GM19395 (cell line): ENCODE results near the gene P3H3.

Experiments
- ATAC-seq: cut with Tn5 transposase; IDR thresholded peaks from one replicate; pipeline ENCODE4 v1.9.1; 2021; ENCODE audit warnings: mild to moderate bottlenecking, moderate library complexity; ENCODE audit not compliant: unreplicated experiment

The P3H3 gene

DNA sequence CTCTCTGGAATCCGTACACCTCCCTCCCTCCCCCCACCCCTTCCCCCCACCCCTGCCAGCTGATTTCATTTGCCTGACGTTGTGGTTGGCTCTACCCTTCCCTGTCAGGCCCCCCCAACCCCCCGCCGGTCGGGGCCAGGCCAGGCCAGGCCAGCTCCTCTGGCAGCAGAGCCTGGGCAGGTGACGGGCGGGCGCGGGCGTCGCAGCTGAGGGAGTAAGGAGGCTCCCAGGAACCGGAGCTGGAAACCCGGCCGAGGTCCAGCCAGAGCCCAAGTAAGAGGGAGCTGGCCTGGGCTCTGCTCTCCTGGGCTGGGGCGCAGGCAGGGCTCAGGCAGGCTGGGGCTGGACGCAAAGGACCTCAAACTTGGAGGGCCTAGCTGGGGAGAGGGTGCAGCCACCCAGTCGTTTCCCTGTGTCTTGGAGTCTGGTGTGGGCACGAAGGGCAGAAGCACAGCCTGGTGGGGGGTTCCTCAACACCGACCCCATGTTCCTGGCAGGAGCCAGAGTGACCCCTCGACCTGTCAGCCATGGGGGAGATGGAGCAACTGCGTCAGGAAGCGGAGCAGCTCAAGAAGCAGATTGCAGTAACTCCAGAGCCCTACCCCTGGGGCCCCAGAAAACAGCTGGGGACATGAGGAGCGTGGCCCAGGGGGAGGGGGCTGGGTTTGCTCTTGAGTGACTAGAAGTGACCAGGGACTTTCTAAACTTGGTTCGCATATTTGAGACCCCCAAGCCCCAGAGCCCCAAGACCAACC, 12.7 kb downstream of the P3H3 start, which contains the start of gene GNB3:
Gene GNB3 (plus strand): TSS at position 165 of the 755 bp plus-strand sequence. CDS start 363 bp downstream, at position 528.
- no peak for ATAC-seq

DNA sequence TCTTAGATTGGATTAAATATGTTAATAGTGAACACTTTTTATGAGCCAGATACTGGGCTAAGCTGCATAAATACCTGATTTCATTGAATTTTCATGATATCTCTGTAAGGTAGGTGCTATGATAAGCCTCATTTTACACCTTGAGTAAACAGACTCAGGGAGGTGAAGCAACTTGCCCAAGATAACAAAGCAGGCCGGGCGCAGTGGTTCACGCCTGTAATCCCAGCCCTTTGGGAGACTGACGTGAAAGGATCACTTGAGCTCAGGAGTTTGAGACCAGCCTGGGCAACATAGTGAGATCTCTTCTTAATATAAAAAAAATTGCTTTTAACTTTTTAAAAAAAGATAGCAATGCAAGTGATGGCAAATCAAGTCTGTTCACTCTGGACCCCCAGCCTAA, 13.9 kb downstream of the P3H3 start:
- no peak for ATAC-seq

DNA sequence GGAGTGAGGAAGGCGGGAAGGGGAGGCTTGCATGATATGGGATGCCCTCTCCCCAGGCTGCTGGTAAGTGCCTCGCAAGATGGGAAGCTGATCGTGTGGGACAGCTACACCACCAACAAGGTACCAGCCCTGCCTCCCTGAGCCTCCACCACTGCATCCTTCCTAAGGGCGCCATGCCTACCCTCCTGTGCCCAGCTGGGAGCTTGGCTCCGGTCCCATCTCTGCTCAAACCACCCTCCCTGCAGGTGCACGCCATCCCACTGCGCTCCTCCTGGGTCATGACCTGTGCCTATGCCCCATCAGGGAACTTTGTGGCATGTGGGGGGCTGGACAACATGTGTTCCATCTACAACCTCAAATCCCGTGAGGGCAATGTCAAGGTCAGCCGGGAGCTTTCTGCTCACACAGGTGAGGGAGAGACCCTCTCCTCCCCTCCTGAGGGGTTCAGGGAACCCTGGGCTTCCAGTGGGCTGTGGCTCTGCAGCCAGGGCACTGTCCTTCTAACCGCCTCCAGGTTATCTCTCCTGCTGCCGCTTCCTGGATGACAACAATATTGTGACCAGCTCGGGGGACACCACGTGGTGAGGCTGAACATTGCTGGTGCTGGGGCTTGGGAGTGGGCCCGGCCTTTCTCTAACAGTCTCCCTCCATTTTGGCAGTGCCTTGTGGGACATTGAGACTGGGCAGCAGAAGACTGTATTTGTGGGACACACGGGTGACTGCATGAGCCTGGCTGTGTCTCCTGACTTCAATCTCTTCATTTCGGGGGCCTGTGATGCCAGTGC, 15.1 kb downstream of the P3H3 start:
- ATAC-seq: no peak

- ATAC-seq: no peak
These were observed 17.2 kb downstream of the P3H3 start for GRCh38 chr12:6845395-6845794.

DNA sequence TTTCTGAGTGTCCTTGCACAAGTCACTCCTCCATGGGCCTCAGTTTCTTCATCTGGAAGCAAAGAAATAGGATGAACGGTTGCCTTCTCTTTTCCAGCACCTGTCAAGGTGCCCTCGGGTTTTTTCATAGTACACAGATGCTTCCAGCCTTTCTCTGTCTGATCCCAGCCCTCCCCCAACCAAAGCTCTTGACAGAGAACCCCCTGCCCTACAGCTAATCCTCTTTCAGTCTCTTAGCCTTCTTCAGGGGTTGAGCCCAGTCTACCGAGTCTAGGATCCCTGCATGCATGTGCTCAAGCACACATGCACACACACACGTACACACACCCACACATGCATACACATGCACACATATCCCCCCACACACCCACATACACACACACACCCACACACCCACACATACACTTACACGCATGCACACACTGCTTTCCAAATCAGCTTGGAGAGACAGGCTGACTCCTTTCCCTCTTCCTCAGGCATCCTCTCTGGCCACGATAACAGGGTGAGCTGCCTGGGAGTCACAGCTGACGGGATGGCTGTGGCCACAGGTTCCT, 18.2 kb downstream of the P3H3 start:
- no peak for ATAC-seq

DNA sequence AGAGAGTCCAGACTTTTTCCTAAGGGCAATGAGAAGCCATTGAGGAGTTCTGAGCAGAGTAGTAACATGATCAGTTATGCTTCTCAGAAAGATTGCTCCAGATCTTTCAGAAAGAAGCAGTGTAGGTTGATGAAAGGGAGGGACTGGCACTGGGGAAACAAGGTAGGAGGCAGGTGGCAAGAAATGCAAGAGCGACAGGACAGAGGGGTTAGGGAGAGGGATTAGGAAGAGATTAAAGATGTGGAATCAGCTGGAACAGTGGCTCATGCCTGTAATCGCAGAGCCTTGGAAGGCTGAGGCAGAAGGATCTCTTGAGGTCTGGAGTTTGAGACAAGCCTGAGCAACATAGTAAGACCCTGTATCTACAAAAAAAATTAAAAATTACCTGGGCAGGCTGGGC, 19.5 kb downstream of the P3H3 start:
- ATAC-seq: no peak

DNA sequence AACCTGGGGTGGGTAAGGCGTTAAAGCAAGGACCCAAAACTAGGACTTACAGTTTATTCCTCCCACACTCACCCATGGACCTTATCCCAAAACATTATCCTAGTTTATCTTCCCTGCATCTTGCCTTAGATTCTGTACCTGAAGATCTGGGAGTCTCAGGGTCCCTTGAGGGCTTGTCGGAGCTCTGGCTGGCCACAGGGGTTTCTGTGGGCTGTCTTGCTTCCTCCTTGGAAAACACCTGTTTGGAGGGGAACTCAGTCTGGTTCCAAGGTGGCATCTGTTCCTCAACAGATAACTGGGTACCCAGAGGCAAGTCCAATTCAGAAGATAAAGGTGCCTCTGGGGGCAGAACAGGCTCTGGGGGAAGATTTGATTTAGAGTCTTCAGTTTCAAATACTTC, 21.2 kb downstream of the P3H3 start:
- no peak for ATAC-seq

- no peak for ATAC-seq
These were observed 21.9 kb downstream of the P3H3 start for GRCh38 chr12:6849976-6850560.

DNA sequence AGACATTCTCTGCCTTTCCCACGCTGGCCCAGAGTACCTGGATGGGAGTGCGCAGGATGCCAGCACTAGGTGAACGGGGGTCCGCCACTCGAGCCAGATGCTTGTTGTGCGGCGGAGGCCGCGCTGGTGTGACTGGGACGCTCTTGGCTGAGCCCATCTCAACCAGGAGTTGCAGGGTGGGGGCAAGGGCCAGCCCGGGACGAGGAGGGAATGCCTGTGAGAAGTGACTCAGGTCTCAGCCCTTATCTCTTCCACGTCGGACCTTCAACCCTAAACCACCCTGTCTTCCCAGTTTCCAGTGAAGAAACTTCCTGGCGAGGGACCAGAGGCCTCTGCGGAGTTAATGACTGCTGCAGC, 22.6 kb downstream of the P3H3 start:
- ATAC-seq: no peak

GRCh38 chr12:6851153-6851920, 23.1 kb downstream of the P3H3 start, which contains the start of gene CDCA3:
TSS of gene CDCA3 (minus strand) at chr12:6851286. CDS start at chr12:6850952, 334 bp downstream.
- ATAC-seq: peak; percentile 59

GRCh38 chr12:6851921-6852650, 23.9 kb downstream of the P3H3 start, which contains the start of gene USP5:
TSS of gene USP5 (plus strand) at chr12:6852150. CDS start at chr12:6852180, 30 bp downstream.
- peak; percentile 76 for ATAC-seq

- no peak for ATAC-seq
These were observed 24.6 kb downstream of the P3H3 start for GRCh38 chr12:6852651-6853354.

DNA sequence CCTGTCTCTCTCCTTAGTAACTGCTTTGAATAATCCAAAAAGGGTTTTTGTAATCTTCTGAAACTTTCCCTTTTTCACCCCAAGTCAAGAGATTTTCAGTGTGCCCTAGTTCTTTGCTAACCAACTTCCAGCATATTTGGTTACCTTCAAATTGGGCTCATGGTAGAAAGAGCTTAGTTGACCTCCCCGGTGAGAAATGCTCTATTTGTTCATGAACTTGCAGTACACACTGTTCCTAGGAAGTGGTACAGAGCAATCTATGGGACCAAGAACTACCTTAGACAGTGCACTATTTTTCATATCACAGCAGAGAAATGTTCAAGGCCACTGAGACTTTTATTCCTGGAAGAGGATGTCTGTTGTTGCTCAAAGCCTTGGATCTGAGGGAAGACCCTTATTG, 25.4 kb downstream of the P3H3 start:
- no peak for ATAC-seq

GRCh38 chr12:6854036-6854435, 25.8 kb downstream of the P3H3 start:
- no peak for ATAC-seq

GRCh38 chr12:6855322-6855721, 27.1 kb downstream of the P3H3 start:
- no peak for ATAC-seq

DNA sequence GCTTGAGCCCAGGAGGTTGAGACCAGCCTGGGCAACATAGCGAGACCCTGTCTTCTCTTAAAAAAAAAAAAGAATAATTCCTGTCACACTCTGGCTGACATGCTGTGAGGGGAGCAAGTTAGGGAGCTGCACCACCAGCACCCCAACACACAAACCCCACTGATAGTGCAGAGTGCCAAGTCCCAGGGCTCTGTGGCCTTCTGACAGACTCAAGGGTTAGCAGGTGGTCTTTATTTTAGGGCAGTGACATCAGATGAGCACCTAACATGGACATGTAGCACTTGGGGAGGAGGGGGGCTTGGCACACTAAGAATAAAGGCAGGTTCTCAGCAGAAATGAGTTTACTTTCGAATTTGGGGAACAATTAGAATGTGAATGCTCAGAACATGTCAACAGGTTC, 30.6 kb downstream of the P3H3 start:
- no peak for ATAC-seq

DNA sequence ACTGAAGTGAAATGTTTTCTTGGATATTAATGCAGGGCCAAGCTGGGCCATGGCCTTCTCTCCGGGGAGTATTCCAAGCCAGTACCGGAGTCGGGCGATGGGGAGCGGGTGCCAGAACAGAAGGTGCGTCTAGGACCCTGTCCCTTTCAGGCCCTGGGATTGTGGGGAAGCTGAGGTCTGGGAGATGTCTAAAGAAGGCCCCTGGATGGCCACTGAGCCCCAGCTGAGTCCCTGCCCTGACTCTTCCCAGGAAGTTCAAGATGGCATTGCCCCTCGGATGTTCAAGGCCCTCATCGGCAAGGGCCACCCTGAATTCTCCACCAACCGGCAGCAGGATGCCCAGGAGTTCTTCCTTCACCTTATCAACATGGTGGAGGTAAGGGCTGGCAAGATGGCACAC, 31.9 kb downstream of the P3H3 start:
- no peak for ATAC-seq

GRCh38 chr12:6860942-6861341, 32.7 kb downstream of the P3H3 start:
- ATAC-seq: no peak

- no peak for ATAC-seq
These were observed 33.2 kb downstream of the P3H3 start for GRCh38 chr12:6861391-6861790.
